ENCODE measurements around the gene DYRK1B.

The DYRK1B gene

DNA sequence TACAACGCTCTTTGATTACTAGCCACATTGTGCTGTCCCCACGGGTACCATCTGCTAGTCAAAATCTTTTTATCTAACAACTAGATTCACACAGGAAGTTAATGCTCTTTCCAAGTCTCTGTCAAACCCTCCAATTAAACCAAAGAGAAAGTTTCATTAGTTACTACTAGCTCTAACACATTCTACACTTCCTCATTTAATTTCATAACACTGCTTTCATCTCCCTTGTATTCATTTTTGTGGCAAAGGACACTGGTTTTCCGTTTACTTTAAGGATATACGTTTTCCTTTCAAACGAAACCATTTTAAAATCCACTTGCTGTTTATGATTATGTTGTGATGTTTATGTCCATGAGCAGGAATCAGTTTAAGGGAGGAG lies 5.3 kb downstream of the DYRK1B start:
- H3K4me2 ChIP-seq (ENCODE audit: low read length) = no peak overlapping the region
- no peaks in the 10 kb centered on the region for H3K27me3 ChIP-seq (ENCODE audit: control insufficient read depth, insufficient read depth, low read length)
- H3K4me1 ChIP-seq (ENCODE audit: control insufficient read depth, insufficient read depth, low read length) = peaks cover 17% of the 10 kb centered on the region
- peaks cover 44% of the 10 kb centered on the region for H3K36me3 ChIP-seq (ENCODE audit: insufficient read depth, low read length)
- no peak overlapping the region for H3K4me3 ChIP-seq (ENCODE audit: low read length)
- H3K9ac ChIP-seq (ENCODE audit: low read depth, low read length) = no peak overlapping the region
- no peaks in the 10 kb centered on the region for H3K9me3 ChIP-seq (replicated peaks; ENCODE audit: low read length)

DNA sequence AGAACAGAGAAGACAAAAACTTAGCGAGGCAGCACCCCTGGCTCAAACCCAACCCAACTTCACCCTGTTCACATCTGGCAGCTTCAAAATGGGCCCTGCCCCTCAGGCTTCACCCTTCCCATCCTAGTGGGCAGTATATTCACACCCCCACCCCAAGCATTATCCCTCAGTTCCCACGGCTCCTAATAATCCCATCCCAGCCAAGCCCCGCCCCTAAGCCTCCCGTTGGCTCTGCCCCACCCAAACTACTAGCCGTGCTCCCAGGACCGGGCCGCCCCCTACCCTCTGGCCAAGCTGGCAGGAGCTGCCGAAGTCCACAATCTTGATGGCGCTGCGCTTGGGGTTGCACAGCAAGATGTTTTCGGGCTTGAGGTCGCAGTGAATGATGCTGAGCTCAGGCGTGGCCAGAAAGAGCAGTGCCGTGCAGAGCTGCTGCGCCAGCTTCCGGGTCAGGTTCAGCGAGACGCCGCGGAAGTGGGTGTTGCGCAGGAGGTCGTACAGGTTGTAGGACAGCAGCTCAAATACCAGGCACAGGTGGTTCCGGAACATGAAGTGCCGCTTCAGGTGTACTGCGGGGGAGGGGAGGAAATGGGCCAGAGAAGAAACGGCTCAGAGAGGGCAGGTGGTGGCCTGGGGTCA lies 5.8 kb downstream of the DYRK1B start:
- Histone ChIP-seq H3K4me3 (ENCODE audit: low read length) (no peak overlapping the region), H3K36me3 (ENCODE audit: insufficient read depth, low read length) (peaks cover 44% of the 10 kb centered on the region), H3K9me3 (replicated peaks; ENCODE audit: low read length) (no peaks in the 10 kb centered on the region), H3K27me3 (ENCODE audit: control insufficient read depth, insufficient read depth, low read length) (no peaks in the 10 kb centered on the region), H3K4me1 (ENCODE audit: control insufficient read depth, insufficient read depth, low read length) (peaks cover 20% of the 10 kb centered on the region), H3K9ac (ENCODE audit: low read depth, low read length) (no peak overlapping the region), H3K4me2 (ENCODE audit: low read length) (no peak overlapping the region)

DNA sequence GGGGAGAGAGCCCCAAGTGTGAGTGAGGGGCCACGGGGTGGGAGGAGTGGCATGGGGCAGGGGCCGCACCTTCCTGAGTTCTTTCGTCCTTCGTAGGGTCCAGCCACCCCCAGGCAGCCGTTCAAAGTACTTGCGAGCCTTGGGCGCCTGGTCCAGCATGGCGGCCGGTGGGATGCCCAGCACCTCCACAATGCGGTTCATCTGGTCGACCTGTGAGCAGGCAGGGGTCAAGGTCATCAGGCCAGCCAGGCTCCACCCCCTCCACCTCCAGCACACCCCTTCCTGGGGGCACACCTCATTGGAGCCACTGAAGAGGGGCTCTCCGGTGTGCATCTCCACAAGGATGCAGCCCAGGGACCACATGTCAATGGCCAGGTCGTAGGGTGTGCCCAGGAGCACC lies 6.7 kb downstream of the DYRK1B start:
- no peaks in the 10 kb centered on the region for H3K27me3 ChIP-seq (ENCODE audit: control insufficient read depth, insufficient read depth, low read length)
- H3K36me3 ChIP-seq (ENCODE audit: insufficient read depth, low read length) = peaks cover 46% of the 10 kb centered on the region
- H3K4me2 ChIP-seq (ENCODE audit: low read length) = no peak overlapping the region
- no peak overlapping the region for H3K4me3 ChIP-seq (ENCODE audit: low read length)
- H3K9me3 ChIP-seq (replicated peaks; ENCODE audit: low read length) = no peaks in the 10 kb centered on the region
- peaks cover 15% of the 10 kb centered on the region for H3K4me1 ChIP-seq (ENCODE audit: control insufficient read depth, insufficient read depth, low read length)
- H3K9ac ChIP-seq (ENCODE audit: low read depth, low read length) = no peak overlapping the region

DNA sequence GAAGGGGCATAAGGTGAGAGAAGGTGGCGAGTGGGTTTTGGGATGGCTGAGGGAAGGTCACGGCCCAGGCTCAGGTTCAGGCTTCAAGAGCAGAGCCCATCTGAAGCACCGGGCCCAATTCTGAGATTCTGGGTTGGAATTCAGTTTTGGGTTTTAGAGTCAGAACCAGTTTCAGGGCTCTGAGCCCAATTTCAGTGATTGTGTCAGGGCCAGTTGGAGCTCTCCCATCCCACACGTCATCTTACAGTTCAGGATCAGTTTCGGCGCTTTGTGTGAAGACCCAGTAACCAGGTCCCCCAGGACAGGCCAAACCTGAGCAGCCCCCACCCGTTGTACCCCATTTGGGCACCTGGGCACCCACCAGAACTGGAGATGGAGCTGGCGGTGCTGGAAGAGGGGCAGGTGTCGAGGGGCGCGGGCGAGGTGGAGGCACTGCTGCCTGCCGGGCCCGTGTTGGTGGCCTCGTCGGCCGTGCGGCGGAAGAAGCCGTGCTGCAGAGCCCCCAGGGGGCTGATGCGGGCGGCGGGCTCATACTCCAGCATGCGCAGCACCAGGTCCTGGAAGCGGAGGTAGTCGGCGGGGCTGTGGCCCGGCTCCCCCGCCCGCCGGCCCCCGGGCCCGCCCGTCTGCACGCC lies 7.5 kb downstream of the DYRK1B start:
- Histone ChIP-seq H3K9ac (ENCODE audit: low read depth, low read length) (no peak overlapping the region), H3K9me3 (replicated peaks; ENCODE audit: low read length) (no peaks in the 10 kb centered on the region), H3K4me2 (ENCODE audit: low read length) (no peak overlapping the region), H3K36me3 (ENCODE audit: insufficient read depth, low read length) (peaks cover 46% of the 10 kb centered on the region), H3K4me1 (ENCODE audit: control insufficient read depth, insufficient read depth, low read length) (peaks cover 11% of the 10 kb centered on the region), H3K27me3 (ENCODE audit: control insufficient read depth, insufficient read depth, low read length) (no peaks in the 10 kb centered on the region), H3K4me3 (ENCODE audit: low read length) (no peak overlapping the region)

DNA sequence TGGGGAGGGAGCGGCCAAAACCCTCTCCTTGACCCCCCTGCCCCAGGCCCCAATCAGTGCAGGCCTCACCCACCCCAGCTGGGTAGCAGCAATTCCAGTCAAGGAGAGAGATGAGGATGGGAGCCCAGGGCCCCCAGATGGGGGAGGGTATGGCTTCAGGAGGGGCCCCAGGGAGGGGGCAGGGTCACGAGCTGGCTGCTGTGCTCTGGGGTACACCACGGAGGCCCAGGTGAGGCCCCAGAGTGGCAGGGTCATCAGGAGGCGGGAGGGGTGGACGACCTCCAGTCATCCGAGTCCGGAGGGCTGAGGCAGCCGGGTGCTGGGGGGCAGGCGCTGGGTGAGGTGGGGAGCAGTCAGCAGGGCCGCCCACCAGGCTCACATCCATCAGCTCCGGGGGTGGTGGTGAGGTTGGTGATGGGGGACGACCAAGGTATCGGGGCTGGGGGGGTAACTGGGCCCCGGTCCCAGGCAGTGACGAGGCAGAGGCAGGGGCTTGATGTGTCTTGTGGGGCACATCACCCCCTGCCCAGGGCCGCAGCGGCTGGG lies 8.4 kb downstream of the DYRK1B start:
- Histone ChIP-seq H3K9me3 (replicated peaks; ENCODE audit: low read length) (no peaks in the 10 kb centered on the region), H3K9ac (ENCODE audit: low read depth, low read length) (no peak overlapping the region)

DNA sequence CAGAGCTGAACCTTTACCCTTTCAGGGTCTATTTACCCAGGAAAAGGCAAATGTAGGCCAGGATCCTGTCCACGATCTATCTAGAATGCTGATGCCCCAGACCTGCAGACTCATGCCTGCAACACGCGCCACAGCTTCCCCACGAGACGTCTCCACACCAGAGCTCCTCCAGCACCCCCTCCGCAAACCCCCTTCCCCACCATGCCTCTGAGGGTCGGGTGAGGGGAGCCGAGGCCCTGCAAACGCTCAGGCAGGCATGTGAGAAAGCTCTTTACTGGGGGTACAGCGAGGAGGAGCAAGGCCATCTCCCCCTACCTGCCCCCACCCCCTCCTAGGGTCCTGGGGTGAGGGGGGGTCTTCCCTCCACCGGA lies 8.9 kb downstream of the DYRK1B start:
- Histone ChIP-seq H3K36me3 (ENCODE audit: insufficient read depth, low read length) (peaks cover 32% of the 10 kb centered on the region), H3K4me1 (ENCODE audit: control insufficient read depth, insufficient read depth, low read length) (peaks cover 11% of the 10 kb centered on the region), H3K27me3 (ENCODE audit: control insufficient read depth, insufficient read depth, low read length) (no peaks in the 10 kb centered on the region), H3K9ac (ENCODE audit: low read depth, low read length) (no peak overlapping the region), H3K9me3 (replicated peaks; ENCODE audit: low read length) (no peaks in the 10 kb centered on the region), H3K4me3 (ENCODE audit: low read length) (no peak overlapping the region), H3K4me2 (ENCODE audit: low read length) (peak overlapping the region; percentile 93)

More for the DNA sequence above, 8.4 kb downstream of the DYRK1B start:
- Histone ChIP-seq H3K4me3 (ENCODE audit: low read length) (no peak overlapping the region), H3K27me3 (ENCODE audit: control insufficient read depth, insufficient read depth, low read length) (no peaks in the 10 kb centered on the region), H3K4me2 (ENCODE audit: low read length) (no peak overlapping the region), H3K4me1 (ENCODE audit: control insufficient read depth, insufficient read depth, low read length) (peaks cover 11% of the 10 kb centered on the region), H3K36me3 (ENCODE audit: insufficient read depth, low read length) (peaks cover 37% of the 10 kb centered on the region)

DNA sequence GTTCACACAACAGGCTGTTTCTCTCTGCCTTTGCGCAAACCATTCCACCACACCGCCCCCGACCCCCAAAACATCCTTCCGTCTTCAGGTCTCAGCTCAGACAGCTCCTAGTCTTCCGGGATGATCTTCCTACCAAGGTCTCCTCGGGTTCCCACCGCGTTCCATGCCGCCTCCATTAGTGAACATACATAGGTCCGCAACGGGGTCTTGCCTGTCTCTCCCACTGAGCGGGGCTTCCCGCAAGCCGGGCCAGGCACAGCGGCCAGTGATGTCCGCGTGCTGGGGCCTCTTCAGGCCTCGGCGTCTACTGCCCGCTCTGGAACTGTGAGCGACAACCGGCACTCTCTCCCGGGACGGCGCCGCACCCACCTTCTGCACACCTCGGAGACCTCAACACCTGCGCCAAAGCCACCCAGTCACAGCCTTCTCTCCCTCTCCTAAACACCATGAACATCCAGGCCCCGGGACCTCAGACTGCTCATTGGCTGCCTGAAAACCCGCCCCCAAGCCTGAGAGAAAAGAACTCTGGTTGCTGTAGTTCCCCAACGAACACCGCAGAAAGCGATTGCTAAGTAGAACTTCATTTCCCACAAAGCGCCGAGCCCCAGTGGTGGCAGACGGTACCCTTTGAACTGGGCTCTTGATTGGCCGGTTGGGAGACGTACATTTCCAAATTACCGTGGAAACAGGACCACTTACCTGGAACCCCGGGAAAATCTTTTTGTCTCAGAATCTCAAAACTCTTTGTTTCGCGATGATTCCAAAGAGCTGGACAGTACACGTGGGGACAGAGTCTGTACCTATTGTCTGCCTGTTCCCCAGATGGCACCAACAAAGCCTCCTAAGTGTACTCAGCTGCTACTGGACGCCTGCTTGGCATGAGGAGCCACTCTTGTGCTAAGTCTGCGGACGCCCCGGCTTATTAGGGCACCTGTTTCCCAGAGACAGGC lies 9.5 kb downstream of the DYRK1B start:
- peak overlapping the region; percentile 83 for H3K9ac ChIP-seq (ENCODE audit: low read depth, low read length)
- peaks cover 11% of the 10 kb centered on the region for H3K4me1 ChIP-seq (ENCODE audit: control insufficient read depth, insufficient read depth, low read length)
- no peaks in the 10 kb centered on the region for H3K27me3 ChIP-seq (ENCODE audit: control insufficient read depth, insufficient read depth, low read length)
- H3K4me3 ChIP-seq (ENCODE audit: low read length) = peak overlapping the region; percentile 85
- peaks cover 25% of the 10 kb centered on the region for H3K36me3 ChIP-seq (ENCODE audit: insufficient read depth, low read length)
- no peaks in the 10 kb centered on the region for H3K9me3 ChIP-seq (replicated peaks; ENCODE audit: low read length)
- peak overlapping the region; percentile 93 for H3K4me2 ChIP-seq (ENCODE audit: low read length)

DNA sequence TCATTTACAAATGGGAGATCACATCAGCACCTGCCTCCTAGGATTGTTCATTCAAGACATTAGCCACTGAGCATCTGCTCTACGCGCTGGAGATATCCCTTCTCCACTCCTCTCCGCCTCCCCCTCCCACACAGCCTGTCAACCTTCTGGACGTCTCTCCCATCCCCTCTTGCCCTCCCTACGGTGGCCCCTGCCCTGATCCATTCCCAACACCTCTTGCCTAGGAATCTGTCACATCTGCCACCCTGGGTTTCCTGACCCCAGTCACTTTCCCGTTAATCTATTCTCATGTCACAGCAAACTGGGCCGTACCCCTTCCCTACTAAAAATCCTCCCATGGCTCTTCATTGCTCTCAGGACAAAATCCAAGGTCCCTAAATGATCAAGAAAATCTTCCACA lies 10.3 kb downstream of the DYRK1B start:
- peak overlapping the region; percentile 93 for H3K4me2 ChIP-seq (ENCODE audit: low read length)
- H3K4me1 ChIP-seq (ENCODE audit: control insufficient read depth, insufficient read depth, low read length) = peaks cover 11% of the 10 kb centered on the region
- peak overlapping the region; percentile 83 for H3K9ac ChIP-seq (ENCODE audit: low read depth, low read length)
- no peaks in the 10 kb centered on the region for H3K9me3 ChIP-seq (replicated peaks; ENCODE audit: low read length)
- H3K4me3 ChIP-seq (ENCODE audit: low read length) = peak overlapping the region; percentile 85
- H3K27me3 ChIP-seq (ENCODE audit: control insufficient read depth, insufficient read depth, low read length) = no peaks in the 10 kb centered on the region
- H3K36me3 ChIP-seq (ENCODE audit: insufficient read depth, low read length) = peaks cover 23% of the 10 kb centered on the region

DNA sequence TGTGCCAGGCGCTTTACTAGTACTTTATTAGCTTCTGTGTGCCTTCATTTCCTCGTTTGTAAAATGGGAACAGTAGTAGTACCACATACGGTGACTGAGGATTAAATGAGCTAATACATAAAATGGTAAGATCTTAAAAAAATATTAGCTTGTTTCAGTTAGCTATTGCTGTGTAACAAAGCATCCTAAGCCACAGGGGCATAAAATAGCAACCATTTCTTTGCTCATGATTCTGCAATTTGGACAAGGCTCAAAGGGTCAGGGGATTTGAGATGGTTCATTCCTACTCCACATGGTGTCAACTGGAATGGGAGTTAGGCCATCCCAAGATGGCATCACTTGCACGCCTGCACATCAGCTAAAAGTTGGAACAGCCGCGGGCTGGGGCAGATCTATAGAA lies 13.3 kb downstream of the DYRK1B start:
- Histone ChIP-seq H3K4me2 (ENCODE audit: low read length) (no peak overlapping the region), H3K27me3 (ENCODE audit: control insufficient read depth, insufficient read depth, low read length) (no peaks in the 10 kb centered on the region), H3K4me3 (ENCODE audit: low read length) (no peak overlapping the region), H3K9ac (ENCODE audit: low read depth, low read length) (no peak overlapping the region), H3K36me3 (ENCODE audit: insufficient read depth, low read length) (peaks cover 8% of the 10 kb centered on the region), H3K4me1 (ENCODE audit: control insufficient read depth, insufficient read depth, low read length) (peaks cover 11% of the 10 kb centered on the region), H3K9me3 (replicated peaks; ENCODE audit: low read length) (no peaks in the 10 kb centered on the region)

DNA sequence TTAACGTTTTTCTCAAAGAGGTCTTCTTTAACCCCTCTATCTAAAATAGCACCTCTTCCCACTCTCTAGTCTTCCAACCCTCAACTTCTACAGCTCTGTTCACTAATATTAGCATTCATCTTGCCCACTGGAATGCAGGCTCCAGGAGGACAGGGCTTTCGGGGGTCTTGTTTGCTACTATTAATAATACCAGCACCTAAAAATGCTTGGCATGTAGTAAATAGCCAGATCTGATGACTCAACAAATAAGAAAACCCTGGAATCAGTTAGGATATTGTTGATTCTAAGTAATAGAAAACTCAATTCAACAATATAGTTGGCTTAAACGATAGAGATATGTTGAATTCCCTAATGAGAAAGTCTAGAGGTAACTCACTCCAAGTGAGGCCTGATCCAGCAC lies 14.2 kb downstream of the DYRK1B start:
- H3K9me3 ChIP-seq (replicated peaks; ENCODE audit: low read length) = no peaks in the 10 kb centered on the region
- H3K27me3 ChIP-seq (ENCODE audit: control insufficient read depth, insufficient read depth, low read length) = no peaks in the 10 kb centered on the region
- no peak overlapping the region for H3K9ac ChIP-seq (ENCODE audit: low read depth, low read length)
- no peak overlapping the region for H3K4me3 ChIP-seq (ENCODE audit: low read length)
- H3K4me1 ChIP-seq (ENCODE audit: control insufficient read depth, insufficient read depth, low read length) = peaks cover 10% of the 10 kb centered on the region
- no peak overlapping the region for H3K4me2 ChIP-seq (ENCODE audit: low read length)
- H3K36me3 ChIP-seq (ENCODE audit: insufficient read depth, low read length) = peaks cover 3% of the 10 kb centered on the region

DNA sequence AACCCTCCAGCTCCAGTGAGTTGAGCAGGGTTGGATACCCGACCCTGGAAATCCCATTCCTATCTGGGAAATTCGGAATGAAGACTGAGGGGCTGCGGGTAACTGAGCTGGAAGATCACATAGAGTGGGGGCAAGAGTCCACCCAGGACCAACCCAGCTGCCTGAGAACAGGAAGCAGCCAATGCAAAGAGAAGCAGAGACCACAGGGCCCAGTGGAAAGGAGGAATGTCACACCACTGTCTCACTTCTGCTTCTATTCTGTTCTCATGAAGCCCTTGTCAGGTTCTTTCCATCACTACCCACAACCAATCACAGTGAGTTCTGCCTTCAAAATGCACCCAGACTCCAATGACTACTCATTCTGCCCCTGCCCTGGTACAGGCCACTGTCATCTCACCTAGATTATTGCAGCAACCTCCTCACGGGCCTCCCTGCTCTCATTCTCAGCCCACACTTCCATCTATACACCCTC lies 15.3 kb downstream of the DYRK1B start:
- no peaks in the 10 kb centered on the region for H3K27me3 ChIP-seq (ENCODE audit: control insufficient read depth, insufficient read depth, low read length)
- H3K9me3 ChIP-seq (replicated peaks; ENCODE audit: low read length) = no peaks in the 10 kb centered on the region
- H3K4me2 ChIP-seq (ENCODE audit: low read length) = no peak overlapping the region
- no peak overlapping the region for H3K4me3 ChIP-seq (ENCODE audit: low read length)
- H3K4me1 ChIP-seq (ENCODE audit: control insufficient read depth, insufficient read depth, low read length) = peaks cover 7% of the 10 kb centered on the region
- peaks cover 3% of the 10 kb centered on the region for H3K36me3 ChIP-seq (ENCODE audit: insufficient read depth, low read length)
- no peak overlapping the region for H3K9ac ChIP-seq (ENCODE audit: low read depth, low read length)

Measured in skeletal muscle satellite cell (primary cell).